ENCODE measurements around the gene VAT1L. TPM values are rescaled to one million over a fixed set of nuclear protein-coding genes. Genes with fewer than 3 reads are reported as not detected.

VAT1L gene
- total RNA-seq, 1 donor from 2014 or later, result not detected

Other genes with a start within 250 kb of the VAT1L start
- 4.3 and 5.6 TPM in 2 replicates for gene NUDT7, start 66.0 kb upstream of the VAT1L start, total RNA-seq
- not detected in 2 replicates for gene CLEC3A, start 234.0 kb downstream of the VAT1L start, total RNA-seq

All from activated T-helper 1 cell treated with anti-CD3 and anti-CD28 coated beads, Interleukin-12 subunit alpha, Interleukin-12 subunit beta, Interleukin-2, Interleukin-4 antibody, amounts not matched to agents 30 ng/mL and 10 ng/mL and 1 ng/mL, durations not matched to agents 14 hours and 24 hours and 36 hours (primary cell).